Measurements from ENCODE around the gene MED13. TPM values are rescaled to one million over a fixed set of nuclear protein-coding genes. Genes with fewer than 3 reads are reported as not detected.

Gene MED13
- total RNA-seq, result 34.4 and 37.2 TPM in 2 replicates

GRCh38 chr17:62064791-62065563 is at the start of gene MED13:
Gene MED13 (minus strand): TSS chr17:62065278. CDS start chr17:62065205, 73 bp downstream.

GRCh38 chr17:61927208-61928100 is 137.6 kb downstream of the MED13 start, which contains the start of gene INTS2:
Gene INTS2 (minus strand): TSS chr17:61927982. CDS start chr17:61926644, 1,338 bp downstream.

Other genes with a start within 250 kb of the MED13 start
- gene BRIP1, start 201.8 kb downstream of the MED13 start, total RNA-seq, result 7.1 and 8.2 TPM in 2 replicates
- 16.9 and 24.9 TPM in 2 replicates for gene INTS2, start 137.3 kb downstream of the MED13 start, total RNA-seq